Adrenal gland (tissue), 5 donors: ENCODE measurements around the gene ARAP1.

Source experiments
- CTCF ChIP-seq, 6 experiments: fragments of 450-650 bp in 4 of 6; fragments of 200-600 bp in 2 of 6; sonication (generic) in 1 of 6; IDR thresholded peaks; 1 replicate in 5 of 6; 2 replicates in 1 of 6; pipeline versions ENCODE4 v1.5.1 to v1.8.0; 2016 to 2021; ENCODE audit warnings: antibody characterized with exemption in 6 of 6, mild to moderate bottlenecking in 2 of 6, moderate library complexity in 1 of 6
- POLR2A ChIP-seq, 2 donors: fragments of 450-650 bp; IDR thresholded peaks; one replicate each; pipeline ENCODE4 v1.6.1; 2017; ENCODE audit warnings: antibody characterized with exemption in 2 of 2, mild to moderate bottlenecking in 2 of 2, moderate library complexity in 1 of 2
- donor health status: DM: no; HTN: no; CAD: no.

- TF ChIP-seq CTCF (IDR thresholded peaks at IDR 0.05) (no peak), POLR2A (IDR thresholded peaks at IDR 0.05) (no peak)
These were observed 15.6 kb downstream of the ARAP1 start for GRCh38 chr11:72736452-72737069.
